Measurements from ENCODE around the gene NUP50. TPM values are rescaled to one million over a fixed set of nuclear protein-coding genes. Genes with fewer than 3 reads are reported as not detected.

NUP50 gene
- total RNA-seq, 2 experiments from 2014 or later = 123 to 133 TPM

DNA sequence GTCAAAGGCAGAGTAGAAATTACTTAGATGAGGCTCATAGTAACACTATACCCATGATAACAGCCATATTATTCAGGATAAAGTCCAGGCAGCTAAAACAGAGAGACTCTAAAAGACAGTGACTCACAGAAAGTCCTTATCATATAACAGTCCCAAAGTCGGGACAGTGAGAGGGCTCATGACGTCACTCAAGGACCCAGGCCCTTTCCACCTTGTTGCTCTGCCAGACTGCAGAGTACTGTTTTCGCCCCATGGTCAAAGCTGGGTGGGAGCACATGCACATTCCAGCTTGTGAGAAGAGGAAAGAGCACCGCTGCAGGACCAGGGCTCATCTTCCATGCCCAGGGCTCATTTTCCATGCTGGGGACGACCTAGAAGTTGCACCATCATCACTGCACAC lies 29.4 kb upstream of the NUP50 start:
- H3K4me1 Mint-ChIP-seq (ENCODE audit: low read depth) = peaks cover 19% of the 10 kb centered on the region
- POLR2A ChIA-PET = no interaction called here
- DNase-seq (no peak), ATAC-seq (no peak)
- peaks cover 8% of the 10 kb centered on the region for H3K9me3 Mint-ChIP-seq
- CTCF ChIA-PET = no interaction called here
- TF ChIP-seq, protein P1, sequence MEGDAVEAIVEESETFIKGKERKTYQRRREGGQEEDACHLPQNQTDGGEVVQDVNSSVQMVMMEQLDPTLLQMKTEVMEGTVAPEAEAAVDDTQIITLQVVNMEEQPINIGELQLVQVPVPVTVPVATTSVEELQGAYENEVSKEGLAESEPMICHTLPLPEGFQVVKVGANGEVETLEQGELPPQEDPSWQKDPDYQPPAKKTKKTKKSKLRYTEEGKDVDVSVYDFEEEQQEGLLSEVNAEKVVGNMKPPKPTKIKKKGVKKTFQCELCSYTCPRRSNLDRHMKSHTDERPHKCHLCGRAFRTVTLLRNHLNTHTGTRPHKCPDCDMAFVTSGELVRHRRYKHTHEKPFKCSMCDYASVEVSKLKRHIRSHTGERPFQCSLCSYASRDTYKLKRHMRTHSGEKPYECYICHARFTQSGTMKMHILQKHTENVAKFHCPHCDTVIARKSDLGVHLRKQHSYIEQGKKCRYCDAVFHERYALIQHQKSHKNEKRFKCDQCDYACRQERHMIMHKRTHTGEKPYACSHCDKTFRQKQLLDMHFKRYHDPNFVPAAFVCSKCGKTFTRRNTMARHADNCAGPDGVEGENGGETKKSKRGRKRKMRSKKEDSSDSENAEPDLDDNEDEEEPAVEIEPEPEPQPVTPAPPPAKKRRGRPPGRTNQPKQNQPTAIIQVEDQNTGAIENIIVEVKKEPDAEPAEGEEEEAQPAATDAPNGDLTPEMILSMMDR (IDR thresholded peaks at IDR 0.05) = no peak
- intact Hi-C loops (cut with micrococcal nuclease) = no loop called here
- no peak overlapping the region for H3K27ac Mint-ChIP-seq
- H3K4me3 Mint-ChIP-seq = no peak overlapping the region
- peaks cover 36% of the 10 kb centered on the region for H3K36me3 Mint-ChIP-seq (ENCODE audit: low read depth)
- H3K27me3 Mint-ChIP-seq = no peaks in the 10 kb centered on the region

DNA sequence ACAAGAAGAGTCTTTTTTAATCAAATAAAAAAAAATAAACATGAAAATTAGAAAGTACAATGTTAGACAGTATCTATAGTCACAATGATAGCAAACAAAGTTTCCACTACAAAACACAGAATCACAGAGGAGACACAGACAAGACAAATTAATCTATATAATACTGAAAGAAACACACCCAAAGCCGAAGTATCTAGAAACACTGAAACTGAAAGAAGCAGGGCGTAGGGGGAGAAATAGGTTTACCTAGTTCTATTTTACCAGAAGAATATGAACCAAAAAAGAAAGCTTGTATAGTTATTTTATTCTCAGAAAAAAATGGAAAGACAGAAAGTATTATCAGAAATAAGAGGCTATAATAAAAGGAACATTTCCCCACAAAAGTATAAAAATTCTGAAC lies 27.1 kb upstream of the NUP50 start:
- POLR2A ChIA-PET = no interaction called here
- intact Hi-C loops (cut with micrococcal nuclease) = no loop called here
- CTCF ChIA-PET = no interaction called here
- H3K27ac Mint-ChIP-seq = no peak overlapping the region
- H3K4me1 Mint-ChIP-seq (ENCODE audit: low read depth) = no peaks in the 10 kb centered on the region
- no peaks in the 10 kb centered on the region for H3K27me3 Mint-ChIP-seq
- no peak overlapping the region for H3K4me3 Mint-ChIP-seq
- ATAC-seq = no peak
- TF ChIP-seq, protein P1 (IDR thresholded peaks at IDR 0.05) = no peak
- no peak for DNase-seq
- peaks cover 35% of the 10 kb centered on the region for H3K36me3 Mint-ChIP-seq (ENCODE audit: low read depth)
- H3K9me3 Mint-ChIP-seq = peaks cover 8% of the 10 kb centered on the region

DNA sequence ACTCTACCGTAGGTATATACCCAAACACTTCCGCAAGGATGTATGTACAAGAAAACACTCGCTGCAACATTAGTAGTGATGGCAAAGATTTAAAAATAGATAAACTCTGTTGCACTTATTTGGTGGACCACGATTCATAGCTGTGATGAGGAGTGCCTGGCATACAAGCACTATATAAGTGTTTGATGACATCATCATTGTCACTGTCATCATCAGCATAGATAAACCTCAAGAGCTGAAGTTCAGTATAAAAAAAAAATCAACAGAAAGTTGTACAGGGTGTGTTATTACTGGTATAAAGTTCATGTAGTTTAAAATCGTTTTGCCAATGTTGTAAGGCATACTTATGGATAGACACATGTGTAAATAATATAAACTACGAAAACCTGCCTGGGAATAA lies 24.0 kb upstream of the NUP50 start:
- H3K36me3 Mint-ChIP-seq (ENCODE audit: low read depth) = peaks cover 18% of the 10 kb centered on the region
- TF ChIP-seq, protein P1 (IDR thresholded peaks at IDR 0.05) = no peak
- DNase-seq = no peak
- H3K9me3 Mint-ChIP-seq = peaks cover 1% of the 10 kb centered on the region
- intact Hi-C loops (cut with micrococcal nuclease) = no loop called here
- no peaks in the 10 kb centered on the region for H3K4me1 Mint-ChIP-seq (ENCODE audit: low read depth)
- H3K4me3 Mint-ChIP-seq = no peak overlapping the region
- ChIA-PET CTCF (no interaction called here), POLR2A (no interaction called here)
- ATAC-seq = no peak
- no peaks in the 10 kb centered on the region for H3K27me3 Mint-ChIP-seq
- no peak overlapping the region for H3K27ac Mint-ChIP-seq

DNA sequence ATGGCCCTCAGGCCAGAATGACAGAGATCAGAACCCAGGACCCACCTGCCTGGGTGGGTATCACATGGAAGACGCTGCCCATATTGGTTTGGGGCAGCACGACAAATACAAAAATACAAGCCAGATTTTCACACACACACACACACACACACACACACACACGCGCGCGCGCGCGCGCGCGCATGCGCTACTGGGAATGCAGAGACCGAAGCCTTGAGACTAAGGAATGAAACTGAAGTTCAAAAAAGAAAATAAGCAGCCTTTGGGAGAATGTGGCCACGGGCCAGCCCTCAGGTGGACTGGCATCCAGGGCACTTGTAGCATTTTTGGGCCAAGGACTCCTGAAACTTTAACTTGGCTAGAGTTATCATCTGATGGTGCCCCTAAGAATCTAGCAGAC lies 21.3 kb upstream of the NUP50 start:
- ATAC-seq = no peak
- peaks cover 13% of the 10 kb centered on the region for H3K36me3 Mint-ChIP-seq (ENCODE audit: low read depth)
- DNase-seq = no peak
- H3K4me1 Mint-ChIP-seq (ENCODE audit: low read depth) = peaks cover 2% of the 10 kb centered on the region
- no peaks in the 10 kb centered on the region for H3K9me3 Mint-ChIP-seq
- H3K4me3 Mint-ChIP-seq = no peak overlapping the region
- H3K27me3 Mint-ChIP-seq = no peaks in the 10 kb centered on the region
- no peak overlapping the region for H3K27ac Mint-ChIP-seq
- intact Hi-C loops (cut with micrococcal nuclease) = no loop called here
- ChIA-PET POLR2A (no interaction called here), CTCF (no interaction called here)
- TF ChIP-seq, protein P1 (IDR thresholded peaks at IDR 0.05) = no peak

DNA sequence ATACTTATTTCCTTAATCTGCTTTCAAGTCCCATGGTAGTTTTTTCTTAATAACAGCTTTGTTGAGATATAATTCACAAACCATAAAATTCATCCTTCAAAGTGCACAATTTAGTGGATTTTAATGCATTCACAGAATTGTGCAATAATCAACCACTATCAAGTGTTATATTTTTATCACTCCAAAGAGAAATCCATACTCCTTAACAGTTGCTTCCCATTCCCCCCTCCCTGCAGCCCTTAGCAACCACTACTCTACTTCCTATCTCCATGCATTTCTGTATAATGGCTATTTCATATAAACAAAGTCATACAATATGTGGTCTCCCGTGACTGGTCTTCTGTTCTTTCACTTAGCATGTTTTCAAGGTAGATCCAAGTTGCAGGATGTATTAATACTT lies 18.8 kb upstream of the NUP50 start:
- H3K4me1 Mint-ChIP-seq (ENCODE audit: low read depth) = peaks cover 2% of the 10 kb centered on the region
- DNase-seq = no peak
- H3K9me3 Mint-ChIP-seq = no peaks in the 10 kb centered on the region
- intact Hi-C loops (cut with micrococcal nuclease) = no loop called here
- H3K27me3 Mint-ChIP-seq = no peaks in the 10 kb centered on the region
- ChIA-PET CTCF (no interaction called here), POLR2A (no interaction called here)
- ATAC-seq = no peak
- TF ChIP-seq, protein P1 (IDR thresholded peaks at IDR 0.05) = no peak
- peaks cover 14% of the 10 kb centered on the region for H3K36me3 Mint-ChIP-seq (ENCODE audit: low read depth)
- no peak overlapping the region for H3K4me3 Mint-ChIP-seq
- H3K27ac Mint-ChIP-seq = no peak overlapping the region
